Bone marrow (tissue), 2 donors: ENCODE measurements around the gene KLHL15.
"Not testable (repeated sequence)": the region's sequence is repeated elsewhere in the genome, so short reads cannot be mapped to it uniquely, and the experiment has no call there.

Source experiments
- DNase-seq, 2 donors: peaks; one replicate each; lab custom pipeline; 2025; lab: John Stamatoyannopoulos, UW

Gene KLHL15

GRCh38 chrX:24018809-24019208, 8.2 kb downstream of the KLHL15 start:
- no peak for DNase-seq

DNA sequence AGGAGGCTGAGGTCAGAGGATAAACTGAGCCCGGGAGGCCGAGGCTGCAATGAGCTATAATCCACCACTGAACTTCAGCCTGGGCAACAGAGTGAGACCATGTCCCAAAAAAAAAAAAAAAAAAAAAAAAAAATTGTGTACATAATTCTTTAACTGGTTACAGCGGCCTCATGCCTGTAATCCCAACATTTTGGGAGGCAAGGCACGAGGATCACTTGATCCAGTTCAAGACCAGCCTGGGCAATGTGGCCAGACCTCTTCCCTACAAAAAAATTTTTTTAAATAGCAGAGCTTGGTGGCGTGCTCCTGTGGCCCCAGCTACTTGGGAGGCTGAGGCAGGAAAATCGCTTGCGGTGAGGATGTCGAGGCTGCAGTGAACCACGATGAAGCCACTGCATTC, 9.3 kb downstream of the KLHL15 start:
- no peak for DNase-seq

DNA sequence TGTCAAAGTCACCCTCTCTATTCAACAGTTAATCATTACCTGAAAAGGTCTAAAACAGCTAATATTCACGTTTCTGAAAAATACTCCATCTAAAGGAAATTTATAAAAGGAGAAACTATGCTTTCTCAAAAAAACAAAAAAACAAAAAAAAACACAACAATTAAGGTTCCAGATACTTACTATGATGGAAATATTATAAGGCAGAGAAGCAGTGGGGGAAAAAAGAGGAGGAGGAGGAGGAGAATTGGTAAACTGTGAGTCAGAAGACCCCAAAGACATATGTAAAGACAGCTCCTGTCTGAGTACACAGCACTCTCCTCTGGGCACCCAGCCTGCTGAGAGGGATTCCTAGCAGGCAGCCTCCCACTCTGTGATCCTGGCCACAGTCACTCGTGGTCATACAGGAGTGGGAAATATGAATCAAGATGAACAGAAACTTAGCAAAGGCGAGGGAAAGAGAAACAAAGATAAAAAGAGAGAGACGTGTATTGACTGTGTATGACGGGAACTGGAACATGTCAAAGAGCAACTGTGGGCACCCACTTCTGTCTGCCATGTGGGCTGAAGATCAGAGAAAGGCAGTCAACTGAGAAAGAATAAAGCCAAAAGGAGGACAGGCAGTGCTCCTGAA, 12.5 kb downstream of the KLHL15 start:
- no peak for DNase-seq

- no peak for DNase-seq
These were observed 14.7 kb downstream of the KLHL15 start for GRCh38 chrX:24012266-24012665.

GRCh38 chrX:24005867-24006266, 21.1 kb downstream of the KLHL15 start:
- DNase-seq: no peak

GRCh38 chrX:24005028-24005427, 22.0 kb downstream of the KLHL15 start:
- no peak for DNase-seq

- DNase-seq: no peak
These were observed 24.2 kb downstream of the KLHL15 start for GRCh38 chrX:24002792-24003191.

DNA sequence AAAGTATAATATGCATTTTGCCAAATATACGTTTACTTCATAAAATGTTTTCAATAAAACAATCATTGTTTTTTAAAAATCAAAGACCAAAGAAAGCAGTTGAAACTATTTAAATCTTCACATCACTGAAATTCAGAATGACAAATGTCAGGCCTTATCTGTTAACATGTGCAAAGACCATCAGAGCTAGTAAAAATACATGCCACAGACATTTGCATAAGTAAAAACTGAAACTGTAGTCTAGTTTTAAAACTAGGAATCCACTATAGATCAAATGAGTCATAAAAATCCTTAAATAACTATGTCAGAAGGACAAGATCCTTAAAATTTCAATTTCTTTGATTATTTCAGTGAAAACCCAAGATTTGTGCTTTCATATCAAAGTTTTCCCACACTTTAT, 24.8 kb downstream of the KLHL15 start:
- no peak for DNase-seq

DNA sequence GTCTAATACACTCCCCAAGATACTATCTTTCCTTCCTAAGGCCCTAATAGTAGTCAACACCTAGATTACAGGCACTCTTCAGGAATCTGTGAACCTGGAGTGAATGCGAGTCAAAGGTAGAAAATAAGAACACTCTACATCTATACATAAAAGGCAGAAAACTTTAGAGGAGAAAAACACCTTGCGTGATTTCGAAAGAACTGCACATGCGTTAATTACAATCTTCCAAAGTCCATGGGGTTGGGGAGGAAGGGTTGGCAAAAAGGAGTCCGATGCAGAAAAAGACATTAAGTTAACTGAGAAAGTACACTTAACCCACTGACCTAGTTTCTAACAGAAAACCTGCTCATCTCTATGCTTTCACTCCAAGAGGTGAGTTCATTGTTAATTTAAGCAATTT, 27.3 kb downstream of the KLHL15 start:
- DNase-seq: no peak

- DNase-seq: no peak
These were observed 33.9 kb downstream of the KLHL15 start for GRCh38 chrX:23993012-23993633.

DNA sequence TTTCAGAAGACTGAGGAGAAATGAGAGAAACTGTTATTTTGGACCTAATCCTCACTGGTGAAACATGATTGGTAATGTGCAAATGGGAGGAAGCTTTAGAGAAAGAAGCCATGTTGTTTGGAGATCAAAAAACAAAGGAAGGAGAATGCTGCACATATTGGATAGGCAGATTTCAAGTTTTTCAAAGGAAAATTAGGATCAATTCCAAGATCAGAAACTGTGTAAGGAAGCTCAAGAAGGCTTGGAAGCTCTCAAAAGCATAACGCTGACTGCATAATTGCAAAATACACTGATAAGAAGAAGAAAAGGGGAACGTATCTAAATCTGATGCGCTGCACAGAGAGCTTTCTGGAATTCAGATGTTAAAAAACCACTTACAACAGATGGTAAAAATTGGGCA, 34.6 kb downstream of the KLHL15 start:
- no peak for DNase-seq

DNA sequence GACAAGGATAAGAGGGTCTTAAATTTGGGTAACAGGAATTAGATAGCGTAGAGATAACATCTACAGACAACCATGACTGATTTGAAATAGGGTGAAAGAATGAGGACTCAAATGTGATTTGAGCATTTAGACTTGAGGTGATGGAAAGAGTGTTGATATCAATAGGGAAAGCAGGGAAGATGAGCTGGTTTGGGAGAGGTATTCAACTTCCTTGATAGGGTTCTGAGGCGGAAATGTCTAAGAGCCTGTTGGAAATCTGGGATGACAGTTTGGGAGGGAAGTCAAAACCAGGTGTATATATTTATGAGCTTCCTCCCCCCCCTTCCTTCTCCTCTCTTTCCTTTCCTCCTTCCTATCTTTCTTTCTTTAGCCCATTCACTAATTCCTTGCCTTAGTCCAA, 36.5 kb downstream of the KLHL15 start:
- DNase-seq: no peak

- DNase-seq: no peak
These were observed 37.3 kb downstream of the KLHL15 start for GRCh38 chrX:23989689-23990088.

- DNase-seq: no peak
These were observed 44.1 kb downstream of the KLHL15 start for GRCh38 chrX:23982891-23983290.

DNA sequence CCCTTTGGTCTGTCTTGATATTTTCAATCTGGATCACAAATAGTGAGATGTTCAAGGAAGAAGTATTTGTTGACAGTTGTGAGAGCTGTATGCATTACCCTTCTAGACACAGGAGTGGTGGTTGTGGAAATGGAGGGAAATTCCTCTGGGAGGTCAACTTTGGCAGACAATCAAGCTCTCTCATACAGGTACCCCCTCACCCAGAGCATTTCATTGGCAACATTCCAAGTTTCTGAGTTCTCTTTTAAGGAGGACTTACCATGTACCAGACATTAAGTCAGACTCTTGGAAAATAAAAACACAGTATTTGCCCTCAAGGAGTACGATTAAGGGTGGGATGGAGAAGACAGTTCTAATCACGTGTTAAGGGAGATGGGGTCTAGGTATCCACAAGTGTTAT, 45.3 kb downstream of the KLHL15 start:
- DNase-seq: no peak

DNA sequence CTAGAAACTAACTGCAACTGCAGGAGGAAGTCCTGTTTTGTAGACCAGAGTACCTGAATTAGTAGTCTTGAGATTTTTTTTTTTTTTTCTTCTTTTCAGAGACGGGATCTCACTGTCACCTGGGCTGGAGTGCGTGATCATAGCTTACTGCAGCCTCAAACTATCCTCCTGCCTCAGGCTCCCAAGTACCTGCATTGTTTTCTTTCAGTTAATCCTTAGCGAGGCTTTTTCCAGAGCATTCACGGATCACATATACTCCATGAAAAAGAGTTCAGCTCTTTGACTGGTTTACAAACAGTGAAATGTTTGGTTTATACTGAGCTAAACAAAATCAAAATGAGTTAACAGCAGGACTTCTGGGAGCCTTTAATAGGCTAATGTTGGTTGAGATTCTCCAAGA, 45.8 kb downstream of the KLHL15 start:
- DNase-seq: no peak

DNA sequence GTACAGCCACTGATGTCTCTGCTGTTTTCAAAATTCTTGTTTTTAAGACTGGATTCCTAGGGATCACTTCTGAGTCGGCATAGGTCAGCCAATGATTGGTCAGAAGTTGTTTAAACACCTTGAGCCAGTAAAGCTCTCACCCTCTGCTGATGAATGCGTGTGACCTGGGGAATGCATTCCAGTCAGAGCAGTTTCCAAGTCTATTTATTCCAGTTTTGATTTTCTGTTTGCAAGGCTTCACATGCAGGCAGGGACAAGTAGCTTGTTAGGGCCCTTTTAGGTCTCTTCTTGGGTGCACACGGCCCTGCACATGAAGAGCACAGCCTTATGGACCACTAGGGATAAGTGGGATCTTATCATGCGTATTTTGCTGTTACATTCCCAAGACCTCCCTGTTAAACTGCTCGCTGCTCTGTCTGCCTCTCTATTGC, 47.0 kb downstream of the KLHL15 start:
- DNase-seq: no peak

DNA sequence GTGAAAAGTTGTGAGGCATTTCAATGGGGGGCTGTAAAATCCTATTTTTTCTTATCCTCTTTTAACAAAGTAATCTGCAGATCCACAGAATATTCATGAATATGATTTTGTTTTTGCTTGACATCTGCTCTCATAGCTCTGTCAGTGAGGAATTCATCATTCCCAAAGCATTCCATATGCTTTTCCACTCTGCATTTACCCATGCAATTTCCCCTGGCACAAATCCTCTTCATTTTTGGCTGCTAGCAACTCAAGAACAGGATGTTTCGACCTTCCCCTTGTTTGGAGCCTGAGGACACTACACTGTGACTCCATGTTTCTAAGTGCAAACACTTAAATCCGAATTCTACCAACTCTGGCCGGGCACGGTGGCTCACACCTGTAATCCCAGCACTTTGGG, 48.5 kb downstream of the KLHL15 start:
- DNase-seq: no peak

DNA sequence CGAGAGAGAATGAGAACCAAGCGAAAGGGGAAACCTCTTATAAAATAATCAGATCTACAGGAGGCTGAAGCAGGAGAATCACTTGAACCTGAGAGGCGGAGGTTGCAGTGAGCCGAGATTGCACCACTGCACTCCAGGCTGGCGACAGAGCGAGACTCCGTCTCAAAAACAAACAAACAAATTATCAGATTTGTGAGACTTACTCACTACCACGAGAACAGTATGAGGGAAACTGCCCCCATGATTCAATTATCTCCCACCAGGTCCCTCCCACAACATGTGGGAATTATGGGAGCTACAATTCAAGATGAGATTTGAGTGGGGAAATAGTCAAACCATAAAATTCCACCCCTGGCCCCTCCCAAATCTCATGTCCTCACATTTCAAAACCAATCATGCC, 61.4 kb downstream of the KLHL15 start:
- DNase-seq: not testable (repeated sequence)

DNA sequence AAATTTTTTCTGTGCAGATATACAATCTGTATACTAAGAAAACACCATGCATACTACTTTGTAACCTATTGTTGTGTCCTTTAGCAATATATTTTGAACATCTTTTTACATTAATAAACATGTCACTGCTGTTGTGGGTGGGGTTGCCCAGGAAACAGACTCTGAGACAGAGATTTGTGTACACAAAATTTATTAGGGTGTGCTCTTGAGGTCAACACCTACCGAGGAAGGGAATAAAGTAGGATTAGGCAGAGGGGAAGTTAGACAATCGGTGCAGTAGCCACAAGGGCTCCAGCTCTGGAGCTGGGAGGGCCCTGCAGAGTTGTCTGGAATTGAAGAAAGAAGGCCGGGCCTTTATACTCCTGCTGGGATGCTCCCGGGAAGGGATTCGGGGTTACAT, 62.8 kb downstream of the KLHL15 start:
- no peak for DNase-seq

DNA sequence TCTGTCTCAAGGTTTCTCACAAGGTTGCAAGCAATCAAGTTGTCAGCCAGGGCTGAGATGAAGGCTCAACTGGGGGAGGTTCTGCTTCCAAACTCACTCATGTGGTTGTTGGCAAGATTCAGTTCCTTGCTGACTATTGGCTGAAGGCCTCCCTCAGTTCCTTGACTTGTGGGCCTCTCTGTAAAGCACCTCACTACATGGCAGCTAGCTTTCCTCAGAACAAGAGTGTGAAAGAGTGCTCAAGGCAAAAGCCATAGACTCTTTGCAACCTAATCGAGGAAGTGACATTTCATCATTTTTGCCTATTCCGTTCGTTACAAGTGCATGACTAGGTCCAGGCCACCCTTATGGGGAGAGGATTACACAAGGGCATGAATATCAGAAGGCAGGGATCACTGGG, 67.2 kb downstream of the KLHL15 start:
- peak in 1 of 2 donors; percentile 0 for DNase-seq

DNA sequence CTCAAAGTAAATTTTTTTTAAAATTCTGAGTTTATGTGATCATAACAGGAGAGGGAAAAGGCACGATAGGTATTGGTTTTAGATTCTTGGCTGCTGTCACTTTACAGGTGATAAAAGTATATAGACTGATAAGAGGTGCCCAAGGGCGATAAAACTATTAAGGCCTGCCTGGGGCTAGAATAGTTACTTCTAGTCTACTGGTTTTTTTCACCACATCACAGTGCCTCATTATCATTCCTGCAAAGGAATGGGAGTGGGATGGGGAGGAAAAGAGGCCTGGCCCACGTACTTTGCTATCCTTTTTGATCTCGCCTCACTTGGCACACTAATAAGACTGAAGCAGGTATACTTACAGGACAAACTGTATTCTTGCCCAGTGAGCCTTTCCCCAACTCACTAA, 72.6 kb downstream of the KLHL15 start:
- DNase-seq: no peak

GRCh38 chrX:23953908-23954269, 73.1 kb downstream of the KLHL15 start:
- DNase-seq: no peak
